Measurements from ENCODE around the gene TECPR1.

Gene TECPR1

GRCh38 chr7:98257701-98258100 is 5.7 kb upstream of the TECPR1 start:
- H4K20me1 ChIP-seq (ENCODE audit: insufficient read depth), result no peaks in the 10 kb centered on the region
- H3K36me3 ChIP-seq (ENCODE audit: insufficient read depth), result no peaks in the 10 kb centered on the region
- no peak overlapping the region for H2AFZ ChIP-seq (ENCODE audit: low read depth)
- H3K27me3 ChIP-seq (ENCODE audit: insufficient read depth, low read depth), result no peaks in the 10 kb centered on the region
- H3K9ac ChIP-seq, result no peak overlapping the region
- H3K4me1 ChIP-seq (ENCODE audit: low read depth, poor library complexity, severe bottlenecking), result peaks cover 6% of the 10 kb centered on the region
- H3K4me2 ChIP-seq, result no peak overlapping the region
- no peak overlapping the region for H3K4me3 ChIP-seq (IDR thresholded peaks at IDR 0.05; ENCODE audit: insufficient read depth, low read depth, low read length)
- H3K79me2 ChIP-seq (ENCODE audit: insufficient read depth, low read depth), result peaks cover 9% of the 10 kb centered on the region; the same call in 1 of the 2 replicates
- TF ChIP-seq, protein P1, sequence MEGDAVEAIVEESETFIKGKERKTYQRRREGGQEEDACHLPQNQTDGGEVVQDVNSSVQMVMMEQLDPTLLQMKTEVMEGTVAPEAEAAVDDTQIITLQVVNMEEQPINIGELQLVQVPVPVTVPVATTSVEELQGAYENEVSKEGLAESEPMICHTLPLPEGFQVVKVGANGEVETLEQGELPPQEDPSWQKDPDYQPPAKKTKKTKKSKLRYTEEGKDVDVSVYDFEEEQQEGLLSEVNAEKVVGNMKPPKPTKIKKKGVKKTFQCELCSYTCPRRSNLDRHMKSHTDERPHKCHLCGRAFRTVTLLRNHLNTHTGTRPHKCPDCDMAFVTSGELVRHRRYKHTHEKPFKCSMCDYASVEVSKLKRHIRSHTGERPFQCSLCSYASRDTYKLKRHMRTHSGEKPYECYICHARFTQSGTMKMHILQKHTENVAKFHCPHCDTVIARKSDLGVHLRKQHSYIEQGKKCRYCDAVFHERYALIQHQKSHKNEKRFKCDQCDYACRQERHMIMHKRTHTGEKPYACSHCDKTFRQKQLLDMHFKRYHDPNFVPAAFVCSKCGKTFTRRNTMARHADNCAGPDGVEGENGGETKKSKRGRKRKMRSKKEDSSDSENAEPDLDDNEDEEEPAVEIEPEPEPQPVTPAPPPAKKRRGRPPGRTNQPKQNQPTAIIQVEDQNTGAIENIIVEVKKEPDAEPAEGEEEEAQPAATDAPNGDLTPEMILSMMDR (conservative IDR thresholded peaks at IDR 0.05; ENCODE audit: low read depth, low read length), result no peak
- H3K27ac ChIP-seq, result no peak overlapping the region

DNA sequence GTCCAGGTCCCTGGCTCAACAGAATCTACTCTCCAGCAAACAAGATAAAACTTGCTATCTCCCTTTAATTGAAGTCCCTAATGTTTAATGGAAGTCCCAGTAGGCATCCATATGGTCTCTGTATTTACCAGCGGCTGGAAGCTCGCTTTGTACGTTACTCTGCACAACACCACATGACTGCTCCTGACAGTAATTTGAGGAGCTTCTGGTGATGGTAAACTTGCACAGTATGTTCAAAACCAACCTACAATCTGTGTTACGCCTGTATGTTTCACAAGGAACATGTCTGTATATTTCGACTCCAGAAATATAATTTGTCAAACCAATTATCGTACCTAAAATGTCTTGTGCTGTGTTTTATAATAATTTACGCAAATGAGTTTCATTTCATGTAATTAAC is 4.4 kb upstream of the TECPR1 start:
- TF ChIP-seq, protein P1 (conservative IDR thresholded peaks at IDR 0.05; ENCODE audit: low read depth, low read length), result no peak
- Histone ChIP-seq H3K4me2 (no peak overlapping the region), H3K27me3 (ENCODE audit: insufficient read depth, low read depth) (no peaks in the 10 kb centered on the region), H2AFZ (ENCODE audit: low read depth) (no peak overlapping the region), H3K36me3 (ENCODE audit: insufficient read depth) (no peaks in the 10 kb centered on the region), H3K27ac (no peak overlapping the region), H3K79me2 (ENCODE audit: insufficient read depth, low read depth) (peaks cover 14% of the 10 kb centered on the region; the same call in 1 of the 2 replicates), H4K20me1 (ENCODE audit: insufficient read depth) (no peaks in the 10 kb centered on the region), H3K4me1 (ENCODE audit: low read depth, poor library complexity, severe bottlenecking) (peaks cover 8% of the 10 kb centered on the region), H3K9ac (no peak overlapping the region), H3K4me3 (IDR thresholded peaks at IDR 0.05; ENCODE audit: insufficient read depth, low read depth, low read length) (no peak overlapping the region)

DNA sequence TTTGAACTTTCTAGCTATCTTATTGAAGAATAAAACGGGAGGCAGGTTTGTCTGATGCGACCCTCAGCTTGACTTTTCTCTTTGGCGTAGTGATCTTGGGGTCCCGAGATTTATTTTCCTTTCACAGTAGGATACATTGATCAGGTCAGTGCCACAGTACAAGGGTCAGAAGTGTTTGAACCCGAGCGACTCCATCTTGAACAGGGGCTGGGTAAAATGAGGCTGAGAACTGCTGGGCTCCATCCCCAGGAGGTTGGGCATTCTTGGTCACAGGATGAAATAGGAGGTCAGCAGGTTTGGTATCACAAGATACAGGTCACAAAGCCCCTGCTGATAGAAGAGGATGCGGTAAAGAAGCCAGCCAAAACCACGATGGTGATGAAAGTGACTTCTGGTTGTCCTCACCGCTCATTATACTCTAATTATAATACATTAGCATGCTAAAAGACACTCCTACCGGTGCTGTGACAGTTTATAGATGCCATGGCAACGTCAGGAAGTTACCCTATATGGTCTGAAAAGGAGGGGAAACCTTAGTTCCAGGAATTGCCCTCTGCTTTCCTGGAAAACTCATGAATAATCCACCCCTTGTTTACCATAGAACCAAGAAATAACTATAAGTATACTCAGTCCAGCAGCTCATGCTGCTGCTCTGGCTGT is 3.0 kb upstream of the TECPR1 start:
- H3K79me2 ChIP-seq (ENCODE audit: insufficient read depth, low read depth), result peaks cover 14% of the 10 kb centered on the region; the same call in 1 of the 2 replicates
- H3K4me3 ChIP-seq (IDR thresholded peaks at IDR 0.05; ENCODE audit: insufficient read depth, low read depth, low read length), result no peak overlapping the region
- H3K27me3 ChIP-seq (ENCODE audit: insufficient read depth, low read depth), result no peaks in the 10 kb centered on the region
- H2AFZ ChIP-seq (ENCODE audit: low read depth), result no peak overlapping the region
- no peak overlapping the region for H3K4me2 ChIP-seq
- H3K27ac ChIP-seq, result no peak overlapping the region
- H3K36me3 ChIP-seq (ENCODE audit: insufficient read depth), result no peaks in the 10 kb centered on the region
- no peak overlapping the region for H3K9ac ChIP-seq
- peaks cover 19% of the 10 kb centered on the region for H3K4me1 ChIP-seq (ENCODE audit: low read depth, poor library complexity, severe bottlenecking)
- H4K20me1 ChIP-seq (ENCODE audit: insufficient read depth), result no peaks in the 10 kb centered on the region
- TF ChIP-seq, protein P1 (conservative IDR thresholded peaks at IDR 0.05; ENCODE audit: low read depth, low read length), result no peak

- Histone ChIP-seq H3K36me3 (ENCODE audit: insufficient read depth) (no peaks in the 10 kb centered on the region), H3K9ac (no peak overlapping the region), H3K4me3 (IDR thresholded peaks at IDR 0.05; ENCODE audit: insufficient read depth, low read depth, low read length) (no peak overlapping the region), H3K27me3 (ENCODE audit: insufficient read depth, low read depth) (no peaks in the 10 kb centered on the region), H2AFZ (ENCODE audit: low read depth) (no peak overlapping the region), H3K4me2 (no peak overlapping the region), H3K27ac (no peak overlapping the region), H4K20me1 (ENCODE audit: insufficient read depth) (no peaks in the 10 kb centered on the region), H3K79me2 (ENCODE audit: insufficient read depth, low read depth) (peaks cover 14% of the 10 kb centered on the region; the same call in 1 of the 2 replicates), H3K4me1 (ENCODE audit: low read depth, poor library complexity, severe bottlenecking) (peaks cover 22% of the 10 kb centered on the region)
- TF ChIP-seq, protein P1 (conservative IDR thresholded peaks at IDR 0.05; ENCODE audit: low read depth, low read length), result no peak
These were observed 2.5 kb upstream of the TECPR1 start for GRCh38 chr7:98254516-98254915.
